GM04503 (cell line): ENCODE results near the gene CENPU.

Experiments
- DNase-seq: peaks from one replicate; pipeline ENCODE4 v3.0.0-alpha.2; 2012; ENCODE audit warnings: low read depth

The CENPU gene

GRCh38 chr4:184706453-184706852, 27.4 kb downstream of the CENPU start:
- no peak for DNase-seq

GRCh38 chr4:184705692-184706091, 28.2 kb downstream of the CENPU start:
- DNase-seq: no peak

GRCh38 chr4:184702114-184702513, 31.8 kb downstream of the CENPU start:
- no peak for DNase-seq

GRCh38 chr4:184699941-184700340, 34.0 kb downstream of the CENPU start:
- no peak for DNase-seq

GRCh38 chr4:184697956-184698355, 35.9 kb downstream of the CENPU start:
- no peak for DNase-seq

GRCh38 chr4:184695178-184695896, 38.6 kb downstream of the CENPU start:
- no peak for DNase-seq

- DNase-seq: no peak
Observed at GRCh38 chr4:184694412-184694956, 39.4 kb downstream of the CENPU start.

GRCh38 chr4:184693056-184693455, 40.8 kb downstream of the CENPU start:
- no peak for DNase-seq

- DNase-seq: no peak
Observed at GRCh38 chr4:184689681-184690080, 44.2 kb downstream of the CENPU start.

GRCh38 chr4:184688447-184688846, 45.4 kb downstream of the CENPU start:
- DNase-seq: peak; percentile 47

GRCh38 chr4:184688005-184688404, 45.9 kb downstream of the CENPU start:
- DNase-seq: no peak

- DNase-seq: no peak
Observed at GRCh38 chr4:184684491-184685189, 49.3 kb downstream of the CENPU start.

- DNase-seq: no peak
Observed at GRCh38 chr4:184681916-184682315, 52.0 kb downstream of the CENPU start.

GRCh38 chr4:184680698-184681097, 53.2 kb downstream of the CENPU start:
- no peak for DNase-seq

GRCh38 chr4:184675821-184676492, 57.9 kb downstream of the CENPU start:
- no peak for DNase-seq

- DNase-seq: no peak
Observed at GRCh38 chr4:184675018-184675417, 58.9 kb downstream of the CENPU start.

GRCh38 chr4:184674011-184674410, 59.9 kb downstream of the CENPU start:
- no peak for DNase-seq

- DNase-seq: no peak
Observed at GRCh38 chr4:184672741-184673140, 61.2 kb downstream of the CENPU start.

- DNase-seq: no peak
Observed at GRCh38 chr4:184671101-184671500, 62.8 kb downstream of the CENPU start.

GRCh38 chr4:184669251-184669650, 64.6 kb downstream of the CENPU start:
- no peak for DNase-seq

GRCh38 chr4:184668511-184669114, 65.3 kb downstream of the CENPU start:
- DNase-seq: no peak

- DNase-seq: no peak
Observed at GRCh38 chr4:184668096-184668495, 65.8 kb downstream of the CENPU start.
